Karpas-422 (cell line): Measurements from ENCODE around the gene PTCH1. TPM values are rescaled to one million over a fixed set of nuclear protein-coding genes. Genes with fewer than 3 reads are reported as not detected.

ENCODE experiments used
- DNase-seq: peaks from one replicate; pipeline ENCODE4 v3.0.0-alpha.2; 2015
- H2AFZ ChIP-seq: fragments of 200-600 bp; sonication (generic); 2 replicates; pipeline ENCODE4 v1.6.1; 2014; ENCODE audit warnings: antibody characterized with exemption, low read length, mixed read lengths
- H3K27ac ChIP-seq: fragments of 200-600 bp; sonication (generic); 2 replicates; pipeline ENCODE4 v1.5.1; 2014; ENCODE audit warnings: mild to moderate bottlenecking, low read length, moderate library complexity
- H3K27me3 ChIP-seq: fragments of 200-600 bp; sonication (generic); 2 replicates; pipeline ENCODE4 v1.6.1; 2014; ENCODE audit warnings: low read length, mixed read lengths
- H3K36me3 ChIP-seq: fragments of 200-600 bp; sonication (generic); 2 replicates; pipeline ENCODE4 v1.6.1; 2014; ENCODE audit warnings: low read length, mixed read lengths; ENCODE audit not compliant: insufficient read depth
- H3K4me1 ChIP-seq: fragments of 200-600 bp; sonication (generic); 2 replicates; pipeline ENCODE4 v1.6.1; 2014; ENCODE audit warnings: mild to moderate bottlenecking, low read length, mixed read lengths
- H3K4me2 ChIP-seq: fragments of 200-600 bp; sonication (generic); 2 replicates; pipeline ENCODE4 v1.6.1; 2014; ENCODE audit warnings: low read length, low read depth, mild to moderate bottlenecking; ENCODE audit not compliant: poor library complexity, severe bottlenecking
- H3K4me3 ChIP-seq: fragments of 200-600 bp; sonication (generic); 2 replicates; pipeline ENCODE4 v1.5.1; 2014; ENCODE audit warnings: mild to moderate bottlenecking, antibody characterized with exemption, low read length, mixed read lengths
- H3K79me2 ChIP-seq: fragments of 200-600 bp; sonication (generic); 2 replicates; pipeline ENCODE4 v1.6.1; 2014; ENCODE audit warnings: mild to moderate bottlenecking, low read length, mixed read lengths
- H3K9ac ChIP-seq: fragments of 200-600 bp; sonication (generic); 2 replicates; pipeline ENCODE4 v1.6.0; 2014; ENCODE audit warnings: low read length
- H3K9me2 ChIP-seq: fragments of 200-600 bp; sonication (generic), shearing (Covaris generic); replicated peaks from 2 replicates; pipeline ENCODE4 v1.6.0; 2014; ENCODE audit warnings: mild to moderate bottlenecking, low read length, moderate library complexity; ENCODE audit not compliant: insufficient read depth
- H3K9me3 ChIP-seq: fragments of 300-700, 200-600 bp; sonication (generic); 2 replicates; pipeline ENCODE4 v1.6.1; 2014; ENCODE audit warnings: low read length, mixed read lengths
- H4K20me1 ChIP-seq: fragments of 200-600 bp; sonication (generic); 2 replicates; pipeline ENCODE4 v1.6.1; 2014; ENCODE audit warnings: mild to moderate bottlenecking, antibody characterized with exemption, low read length, low read depth; ENCODE audit not compliant: insufficient read depth
- total RNA-seq: library from RNA; depleted of rRNA; stranded (reverse); fragments of >200 nt; shearing (Covaris generic); gene quantifications from 2 replicates; pipeline ENCODE4 v1.2.3, GENCODE V29; 2014; ENCODE audit warnings: low replicate concordance

PTCH1 gene
- total RNA-seq, 1 experiment from 2014 or later = 12.4 TPM

DNA sequence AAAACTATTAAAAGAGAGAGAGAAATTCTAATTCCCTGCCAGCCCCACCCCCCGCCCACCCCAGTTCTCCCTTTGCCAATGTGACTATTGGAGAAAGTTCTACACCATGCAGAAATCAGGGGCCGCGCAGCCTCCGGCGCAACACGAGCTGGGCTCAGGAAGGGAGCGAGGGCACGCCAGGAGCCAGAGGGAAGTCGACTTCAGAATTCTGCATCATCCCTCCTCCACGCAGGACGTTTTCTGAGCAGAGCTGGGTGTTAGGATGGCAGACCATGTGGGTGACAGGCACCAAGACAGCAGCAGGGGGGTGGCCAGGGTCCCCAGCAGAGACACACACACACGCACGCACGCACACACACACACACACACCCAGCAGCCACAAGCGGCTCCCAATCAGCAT, 72.6 kb downstream of the PTCH1 start:
- peaks cover 13% of the 10 kb centered on the region for H3K4me1 ChIP-seq
- H3K27me3 ChIP-seq = no peaks in the 10 kb centered on the region
- no peak overlapping the region for H3K4me3 ChIP-seq
- H3K27ac ChIP-seq = no peak overlapping the region
- no peaks in the 10 kb centered on the region for H4K20me1 ChIP-seq
- no peaks in the 10 kb centered on the region for H3K79me2 ChIP-seq
- H3K9ac ChIP-seq = no peak overlapping the region
- no peak overlapping the region for H2AFZ ChIP-seq
- no peak overlapping the region for H3K4me2 ChIP-seq
- DNase-seq = no peak
- H3K9me3 ChIP-seq = no peaks in the 10 kb centered on the region
- H3K36me3 ChIP-seq = no peaks in the 10 kb centered on the region
- no peaks in the 10 kb centered on the region for H3K9me2 ChIP-seq

DNA sequence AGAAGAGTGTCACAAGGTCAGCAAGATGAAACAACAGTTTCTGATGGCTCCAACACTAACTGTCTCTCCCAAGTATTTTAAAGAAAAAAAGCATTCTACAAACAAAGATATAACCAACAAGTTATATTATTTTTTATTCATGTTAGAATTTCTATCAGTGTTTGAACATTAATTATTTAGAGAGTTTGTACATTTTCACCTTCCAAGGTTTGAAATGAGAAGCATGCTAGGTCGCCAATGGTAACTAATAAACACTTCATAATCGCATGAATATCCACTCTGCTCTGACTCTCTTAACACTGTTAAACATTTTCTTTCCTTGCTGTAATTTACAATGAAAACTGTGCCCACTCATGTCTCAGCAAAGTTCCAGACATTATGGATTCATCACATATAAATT, 73.5 kb downstream of the PTCH1 start:
- Histone ChIP-seq H2AFZ (no peak overlapping the region), H4K20me1 (no peaks in the 10 kb centered on the region), H3K9ac (no peak overlapping the region), H3K9me2 (no peaks in the 10 kb centered on the region), H3K9me3 (no peaks in the 10 kb centered on the region), H3K79me2 (no peaks in the 10 kb centered on the region), H3K4me1 (peaks cover 13% of the 10 kb centered on the region), H3K36me3 (no peaks in the 10 kb centered on the region), H3K4me2 (no peak overlapping the region), H3K27me3 (no peaks in the 10 kb centered on the region), H3K4me3 (no peak overlapping the region), H3K27ac (no peak overlapping the region)
- no peak for DNase-seq

DNA sequence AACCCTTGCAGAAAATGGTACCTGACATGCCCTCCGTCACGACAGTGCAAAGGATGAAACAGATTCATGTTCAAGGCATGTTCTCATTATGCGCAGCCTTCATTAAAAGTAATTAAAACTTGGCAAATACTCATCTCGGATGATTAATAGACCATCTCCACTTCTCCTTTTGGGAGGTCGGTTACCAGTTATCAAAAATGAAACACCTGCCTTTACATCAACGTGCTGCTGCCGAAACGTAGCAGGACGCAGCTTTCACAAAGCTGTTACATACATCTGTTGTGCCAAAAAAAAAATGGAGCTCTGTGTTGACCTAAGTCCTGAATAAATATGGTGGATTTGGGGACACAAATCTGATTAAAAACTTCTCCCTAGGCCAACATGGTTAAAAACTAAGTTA, 75.7 kb downstream of the PTCH1 start:
- Histone ChIP-seq H3K9ac (no peak overlapping the region), H4K20me1 (no peaks in the 10 kb centered on the region), H3K9me2 (no peaks in the 10 kb centered on the region), H3K9me3 (no peaks in the 10 kb centered on the region), H3K79me2 (no peaks in the 10 kb centered on the region), H3K4me3 (no peak overlapping the region), H3K4me2 (peak overlapping the region; percentile 38), H3K27ac (no peak overlapping the region), H3K4me1 (peaks cover 13% of the 10 kb centered on the region), H3K27me3 (no peaks in the 10 kb centered on the region), H2AFZ (no peak overlapping the region), H3K36me3 (no peaks in the 10 kb centered on the region)
- DNase-seq = peak; percentile 57

DNA sequence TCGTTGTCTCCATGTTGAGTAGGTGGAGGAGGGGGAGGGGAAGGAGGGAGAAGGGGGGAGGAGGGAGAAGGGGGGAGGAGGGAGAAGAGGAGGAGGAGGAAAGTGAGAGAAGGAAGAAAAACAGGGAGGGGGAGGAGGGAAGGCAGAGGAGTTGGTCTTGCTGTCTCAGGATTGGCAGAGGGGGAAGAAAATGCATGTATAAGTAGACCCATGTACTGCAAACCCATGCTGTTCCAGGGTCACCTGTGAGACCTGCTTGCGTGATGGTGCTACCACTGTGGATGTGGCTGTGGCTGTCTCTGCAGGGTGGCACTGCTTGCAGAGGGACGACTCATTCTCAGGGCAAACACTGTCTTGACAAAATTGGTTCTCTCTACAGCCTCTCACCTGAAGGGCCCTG, 76.3 kb downstream of the PTCH1 start:
- Histone ChIP-seq H3K9me3 (no peaks in the 10 kb centered on the region), H3K27ac (no peak overlapping the region), H3K27me3 (no peaks in the 10 kb centered on the region), H2AFZ (no peak overlapping the region), H3K9me2 (no peaks in the 10 kb centered on the region), H3K9ac (no peak overlapping the region), H4K20me1 (no peaks in the 10 kb centered on the region), H3K4me1 (peaks cover 13% of the 10 kb centered on the region), H3K4me3 (no peak overlapping the region), H3K4me2 (no peak overlapping the region), H3K79me2 (no peaks in the 10 kb centered on the region), H3K36me3 (no peaks in the 10 kb centered on the region)
- no peak for DNase-seq

DNA sequence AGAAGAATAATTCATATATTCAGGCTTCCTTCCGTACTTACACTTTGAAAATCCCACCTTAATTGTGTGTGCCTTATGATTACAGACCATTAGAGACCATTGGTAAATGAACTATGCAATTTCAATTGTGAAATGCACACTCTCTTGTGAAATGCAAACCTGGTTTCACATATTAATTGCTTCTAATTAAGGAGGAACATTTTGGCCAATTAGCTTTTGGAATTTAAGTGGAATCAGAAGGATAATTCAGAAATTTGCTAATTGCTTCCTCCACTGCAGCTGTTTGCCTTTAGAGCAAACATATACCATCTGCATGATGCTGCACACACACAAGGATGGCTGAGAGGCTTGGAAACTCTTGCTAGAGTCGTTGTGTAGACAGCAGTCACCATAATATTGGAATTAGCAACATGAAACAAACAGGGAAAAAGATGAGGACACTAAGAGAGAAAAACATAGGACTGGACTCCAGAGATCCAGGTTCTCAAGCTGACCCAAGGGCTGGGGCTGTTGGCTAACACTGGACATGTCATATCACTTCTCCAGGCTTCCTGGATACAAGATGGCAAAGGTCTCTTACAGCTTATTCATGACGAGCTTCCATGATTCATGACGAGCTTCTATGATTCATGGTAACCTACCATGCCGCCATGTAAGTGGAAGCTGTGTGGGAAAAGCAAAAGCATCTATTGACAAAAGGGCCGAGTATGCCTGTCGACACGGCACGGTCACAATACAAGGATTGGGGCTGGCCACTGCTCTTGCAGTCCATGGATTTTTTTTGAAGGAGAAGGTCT, 78.0 kb downstream of the PTCH1 start:
- no peak overlapping the region for H2AFZ ChIP-seq
- no peaks in the 10 kb centered on the region for H3K9me2 ChIP-seq
- no peaks in the 10 kb centered on the region for H3K27me3 ChIP-seq
- no peak overlapping the region for H3K9ac ChIP-seq
- H3K9me3 ChIP-seq = no peaks in the 10 kb centered on the region
- no peak overlapping the region for H3K27ac ChIP-seq
- no peak overlapping the region for H3K4me3 ChIP-seq
- no peaks in the 10 kb centered on the region for H4K20me1 ChIP-seq
- DNase-seq = no peak
- no peaks in the 10 kb centered on the region for H3K79me2 ChIP-seq
- H3K4me2 ChIP-seq = no peak overlapping the region
- peaks cover 13% of the 10 kb centered on the region for H3K4me1 ChIP-seq
- H3K36me3 ChIP-seq = no peaks in the 10 kb centered on the region

DNA sequence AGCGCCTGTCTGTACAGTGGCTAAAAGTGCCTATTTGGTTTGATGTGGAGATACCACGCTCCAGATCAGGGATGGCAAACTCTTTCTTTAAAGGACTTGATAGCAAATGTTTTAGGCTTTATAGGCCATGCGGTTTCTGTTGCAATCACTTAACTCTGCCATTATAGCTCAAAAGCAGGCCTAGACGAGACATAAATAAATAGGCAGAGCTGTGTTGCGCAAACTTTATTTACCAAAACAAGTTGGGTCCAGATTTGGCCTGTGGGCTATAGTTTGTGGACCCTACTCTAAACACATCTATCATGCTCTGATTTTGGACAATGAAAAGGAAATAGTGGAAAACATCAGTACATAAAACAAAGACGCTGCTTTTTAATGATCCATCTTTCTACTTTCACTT, 79.2 kb downstream of the PTCH1 start:
- Histone ChIP-seq H3K27ac (no peak overlapping the region), H3K9me3 (no peaks in the 10 kb centered on the region), H3K4me3 (no peak overlapping the region), H3K4me2 (no peak overlapping the region), H3K36me3 (no peaks in the 10 kb centered on the region), H3K79me2 (no peaks in the 10 kb centered on the region), H3K9me2 (no peaks in the 10 kb centered on the region), H2AFZ (no peak overlapping the region), H3K4me1 (peaks cover 13% of the 10 kb centered on the region), H4K20me1 (no peaks in the 10 kb centered on the region), H3K27me3 (no peaks in the 10 kb centered on the region), H3K9ac (no peak overlapping the region)
- no peak for DNase-seq

DNA sequence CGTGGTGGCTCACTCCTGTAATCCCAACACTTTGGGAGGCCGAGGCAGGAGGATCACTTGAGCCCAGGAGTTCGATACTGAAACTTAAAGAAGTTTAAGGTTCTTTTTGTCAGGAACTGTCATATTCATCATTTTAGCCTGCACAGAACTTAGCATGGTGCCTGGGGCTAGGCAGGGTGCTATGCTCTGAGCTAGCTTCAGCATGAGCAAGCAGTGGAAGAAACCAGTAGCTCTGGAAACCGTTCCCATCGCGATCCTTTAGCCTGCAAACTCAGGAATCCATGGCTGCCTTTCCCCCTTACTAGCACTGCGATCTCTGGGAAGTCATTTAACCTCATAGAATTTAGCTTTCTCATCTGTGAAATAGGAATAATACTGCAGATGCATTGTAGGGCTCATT, 80.4 kb downstream of the PTCH1 start:
- Histone ChIP-seq H3K9me2 (no peaks in the 10 kb centered on the region), H3K4me3 (no peak overlapping the region), H4K20me1 (no peaks in the 10 kb centered on the region), H3K9ac (no peak overlapping the region), H3K9me3 (no peaks in the 10 kb centered on the region), H3K4me1 (peaks cover 9% of the 10 kb centered on the region), H3K27me3 (no peaks in the 10 kb centered on the region), H2AFZ (no peak overlapping the region), H3K4me2 (no peak overlapping the region), H3K27ac (no peak overlapping the region), H3K79me2 (no peaks in the 10 kb centered on the region), H3K36me3 (no peaks in the 10 kb centered on the region)
- no peak for DNase-seq

DNA sequence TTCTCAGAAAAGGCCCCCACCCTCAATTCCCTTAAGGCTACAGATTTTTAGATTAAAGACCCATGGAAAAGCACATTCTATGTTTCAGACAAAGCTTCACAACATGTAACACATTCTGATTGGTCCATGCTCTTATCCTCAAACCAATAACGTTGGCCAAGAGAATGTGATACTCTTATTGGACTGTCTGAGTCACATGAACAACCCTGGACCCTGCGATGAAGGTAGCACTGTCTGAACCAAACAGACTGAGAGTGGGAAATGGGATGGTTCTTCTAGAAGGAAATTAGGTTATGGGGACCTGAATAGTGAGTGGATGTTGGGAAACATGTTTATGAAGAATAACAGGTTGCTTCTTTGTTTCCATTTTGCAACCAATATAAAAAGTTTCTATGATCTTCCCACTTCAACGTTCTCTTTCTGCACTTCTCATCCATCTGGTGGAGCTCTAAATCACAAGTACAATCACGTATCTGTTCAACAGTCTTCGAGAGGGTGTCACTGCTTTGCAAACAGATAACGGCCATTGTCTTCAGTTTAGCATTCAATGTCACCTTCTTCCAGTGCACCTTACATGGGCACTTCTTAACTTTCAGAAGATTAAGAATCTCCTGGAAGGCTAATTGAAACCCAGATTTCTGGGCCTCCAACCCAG, 81.6 kb downstream of the PTCH1 start:
- Histone ChIP-seq H3K4me3 (no peak overlapping the region), H3K79me2 (no peaks in the 10 kb centered on the region), H3K9ac (no peak overlapping the region), H3K9me2 (no peaks in the 10 kb centered on the region), H3K27ac (no peak overlapping the region), H3K4me2 (no peak overlapping the region), H3K9me3 (peaks cover 6% of the 10 kb centered on the region), H3K36me3 (no peaks in the 10 kb centered on the region), H4K20me1 (no peaks in the 10 kb centered on the region), H3K27me3 (no peaks in the 10 kb centered on the region; the same call in 1 of the 2 replicates), H3K4me1 (no peaks in the 10 kb centered on the region), H2AFZ (no peak overlapping the region)
- peak; percentile 51 for DNase-seq
